Tibial nerve (tissue), 4 donors: ENCODE data around the gene LRRC8D. TPM values are rescaled to one million over a fixed set of nuclear protein-coding genes. Genes with fewer than 3 reads are reported as not detected.
"Not testable (repeated sequence)": the region's sequence is repeated elsewhere in the genome, so short reads cannot be mapped to it uniquely, and the experiment has no call there.

Experiments
- DNase-seq, 2 donors: peaks; one replicate each; pipeline ENCODE4 v3.0.0-alpha.2; 2019; ENCODE audit warnings: low spot score in 2 of 2
- H3K27ac ChIP-seq, 4 donors: fragments of 200-600 bp; sonication (generic) in 3 of 4; one replicate each; pipeline ENCODE4 v1.5.1; 2017 to 2019; ENCODE audit warnings: mild to moderate bottlenecking in 1 of 4
- H3K27me3 ChIP-seq, 2 donors: fragments of 200-600 bp; sonication (generic) in 1 of 2; one replicate each; pipeline versions ENCODE4 v1.5.1 to v1.6.0; 2017 to 2019
- H3K36me3 ChIP-seq, 3 donors: fragments of 200-600 bp; sonication (generic); one replicate each; pipeline ENCODE4 v1.5.1; 2018 to 2019
- H3K4me1 ChIP-seq, 4 donors: fragments of 200-600 bp; sonication (generic) in 3 of 4; one replicate each; pipeline ENCODE4 v1.5.1; 2017 to 2019
- H3K4me3 ChIP-seq, 4 donors: fragments of 200-600 bp; sonication (generic) in 3 of 4; one replicate each; pipeline ENCODE4 v1.5.1; 2017 to 2019; ENCODE audit warnings: mild to moderate bottlenecking in 1 of 4, moderate library complexity in 1 of 4
- H3K9me3 ChIP-seq, 4 donors: fragments of 200-600 bp; sonication (generic) in 3 of 4; one replicate each; pipeline ENCODE4 v1.5.1; 2017 to 2019
- EP300 ChIP-seq, 2 donors: sonication (generic); formaldehyde crosslinking; IDR thresholded peaks; one replicate each; pipeline ENCODE4 v1.6.1; 2017; ENCODE audit warnings: antibody characterized with exemption in 2 of 2, mild to moderate bottlenecking in 1 of 2
- POLR2A ChIP-seq, 2 donors: fragments of 450-650 bp; IDR thresholded peaks; one replicate each; pipeline ENCODE4 v1.6.1; 2017; ENCODE audit warnings: antibody characterized with exemption in 2 of 2, mild to moderate bottlenecking in 2 of 2, moderate library complexity in 2 of 2
- WGBS, 2 donors: methylation state at CpG; one replicate each; pipeline ENCODE4 v1.1.5; 2018; 5-methylcytosine and 5-hydroxymethylcytosine counted together
- total RNA-seq, 4 donors: library from RNA; depleted of rRNA; stranded (reverse); fragments of >200 nt; gene quantifications; one replicate each; pipeline ENCODE4 v1.1.0, GENCODE V29; 2016
- TF ChIP-seq, protein P1 (sequence below), 5 experiments: fragments of 200-600 bp in 3 of 5; fragments of 450-650 bp in 2 of 5; sonication (generic) in 3 of 5; IDR thresholded peaks; one replicate each; pipeline ENCODE4 v1.5.1; 2016 to 2019; ENCODE audit warnings: antibody characterized with exemption in 5 of 5, mild to moderate bottlenecking in 3 of 5, moderate library complexity in 2 of 5

Gene LRRC8D
- total RNA-seq, 4 donors from 2014 or later = 11.1 to 19.0 (median 15.3) TPM

GRCh38 chr1:89919174-89919573 lies 98.3 kb downstream of the LRRC8D start:
- DNase-seq = no peak
- no peak overlapping the region for H3K4me3 ChIP-seq
- no peak overlapping the region for H3K27ac ChIP-seq
- H3K27me3 ChIP-seq = no peaks in the 10 kb centered on the region
- H3K4me1 ChIP-seq = peaks cover 0 to 13% (median 0%) of the 10 kb centered on the region in 4 donors
- TF ChIP-seq, protein P1, sequence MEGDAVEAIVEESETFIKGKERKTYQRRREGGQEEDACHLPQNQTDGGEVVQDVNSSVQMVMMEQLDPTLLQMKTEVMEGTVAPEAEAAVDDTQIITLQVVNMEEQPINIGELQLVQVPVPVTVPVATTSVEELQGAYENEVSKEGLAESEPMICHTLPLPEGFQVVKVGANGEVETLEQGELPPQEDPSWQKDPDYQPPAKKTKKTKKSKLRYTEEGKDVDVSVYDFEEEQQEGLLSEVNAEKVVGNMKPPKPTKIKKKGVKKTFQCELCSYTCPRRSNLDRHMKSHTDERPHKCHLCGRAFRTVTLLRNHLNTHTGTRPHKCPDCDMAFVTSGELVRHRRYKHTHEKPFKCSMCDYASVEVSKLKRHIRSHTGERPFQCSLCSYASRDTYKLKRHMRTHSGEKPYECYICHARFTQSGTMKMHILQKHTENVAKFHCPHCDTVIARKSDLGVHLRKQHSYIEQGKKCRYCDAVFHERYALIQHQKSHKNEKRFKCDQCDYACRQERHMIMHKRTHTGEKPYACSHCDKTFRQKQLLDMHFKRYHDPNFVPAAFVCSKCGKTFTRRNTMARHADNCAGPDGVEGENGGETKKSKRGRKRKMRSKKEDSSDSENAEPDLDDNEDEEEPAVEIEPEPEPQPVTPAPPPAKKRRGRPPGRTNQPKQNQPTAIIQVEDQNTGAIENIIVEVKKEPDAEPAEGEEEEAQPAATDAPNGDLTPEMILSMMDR (IDR thresholded peaks at IDR 0.05) = no peak
- no peak for TF ChIP-seq POLR2A (IDR thresholded peaks at IDR 0.05)
- TF ChIP-seq EP300 (IDR thresholded peaks at IDR 0.05) = no peak
- H3K9me3 ChIP-seq = peaks cover 0 to 6% (median 1%) of the 10 kb centered on the region in 4 donors
- peaks cover 0 to 7% (median 0%) of the 10 kb centered on the region in 3 donors for H3K36me3 ChIP-seq

DNA sequence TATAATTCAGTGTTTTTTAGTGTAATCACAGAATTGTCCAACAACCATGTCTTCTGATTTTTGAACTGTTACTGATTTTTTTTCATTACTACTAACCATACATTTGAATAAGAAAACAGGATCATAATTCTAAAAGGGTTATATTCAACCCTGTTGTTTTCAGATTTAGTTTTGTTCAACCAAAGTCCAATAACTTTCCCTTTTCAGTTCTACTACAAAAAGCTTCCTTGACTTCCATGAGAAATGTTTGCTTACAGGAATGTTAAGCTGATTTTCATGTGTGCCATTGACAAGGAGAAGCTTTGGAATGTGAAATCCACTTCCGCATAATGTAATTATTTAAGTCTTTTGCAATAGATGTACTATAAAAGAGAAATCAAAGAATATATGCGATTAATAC lies 102.1 kb downstream of the LRRC8D start:
- Histone ChIP-seq H3K27ac (no peak overlapping the region), H3K9me3 (peaks cover 0 to 6% (median 1%) of the 10 kb centered on the region in 4 donors), H3K36me3 (peaks cover 0 to 23% (median 0%) of the 10 kb centered on the region in 3 donors), H3K4me1 (peaks cover 0 to 13% (median 0%) of the 10 kb centered on the region in 4 donors), H3K4me3 (no peak overlapping the region), H3K27me3 (no peaks in the 10 kb centered on the region)
- TF ChIP-seq POLR2A (IDR thresholded peaks at IDR 0.05) = no peak
- TF ChIP-seq, protein P1 (IDR thresholded peaks at IDR 0.05) = no peak
- TF ChIP-seq EP300 (IDR thresholded peaks at IDR 0.05) = no peak
- WGBS, 2 donors = 85 to 89% methylated on average over 2 of the region's 2 CpGs
- DNase-seq = no peak

GRCh38 chr1:89923517-89923916 lies 102.7 kb downstream of the LRRC8D start:
- H3K4me3 ChIP-seq = no peak overlapping the region
- WGBS, 2 donors = 94 to 98% methylated on average over 3 of the region's 3 CpGs
- DNase-seq = no peak
- H3K27ac ChIP-seq = no peak overlapping the region
- peaks cover 0 to 6% (median 1%) of the 10 kb centered on the region in 4 donors for H3K9me3 ChIP-seq
- peaks cover 0 to 11% (median 0%) of the 10 kb centered on the region in 4 donors for H3K4me1 ChIP-seq
- no peaks in the 10 kb centered on the region for H3K27me3 ChIP-seq
- H3K36me3 ChIP-seq = peaks cover 0 to 25% (median 0%) of the 10 kb centered on the region in 3 donors
- TF ChIP-seq POLR2A (IDR thresholded peaks at IDR 0.05) = no peak
- TF ChIP-seq, protein P1 (IDR thresholded peaks at IDR 0.05) = no peak
- TF ChIP-seq EP300 (IDR thresholded peaks at IDR 0.05) = no peak

DNA sequence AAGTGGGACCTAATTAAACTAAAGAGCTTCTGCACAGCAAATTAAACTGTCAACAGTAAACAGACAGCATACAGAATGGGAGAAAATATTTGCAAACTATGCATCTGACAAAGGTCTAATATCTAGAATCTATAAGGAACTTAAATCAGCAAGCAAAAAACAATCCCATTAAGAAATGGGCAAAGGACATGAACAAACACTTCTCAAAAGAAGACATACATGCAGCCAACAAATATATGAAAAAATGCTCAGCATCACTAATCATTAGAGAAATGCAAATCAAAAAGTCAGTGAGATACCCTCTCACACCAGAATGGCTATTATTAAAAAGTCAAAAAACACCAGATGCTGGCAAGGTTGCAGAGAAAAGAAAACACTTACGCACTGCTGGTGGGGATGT lies 103.2 kb downstream of the LRRC8D start:
- not testable (repeated sequence) for H3K27ac ChIP-seq, H3K4me1 ChIP-seq, H3K9me3 ChIP-seq, H3K27me3 ChIP-seq, H3K4me3 ChIP-seq, DNase-seq
- WGBS, 2 donors = 93% methylated on average over 1 of the region's 1 CpG
- peaks cover 0 to 28% (median 0%) of the 10 kb centered on the region in 3 donors for H3K36me3 ChIP-seq

DNA sequence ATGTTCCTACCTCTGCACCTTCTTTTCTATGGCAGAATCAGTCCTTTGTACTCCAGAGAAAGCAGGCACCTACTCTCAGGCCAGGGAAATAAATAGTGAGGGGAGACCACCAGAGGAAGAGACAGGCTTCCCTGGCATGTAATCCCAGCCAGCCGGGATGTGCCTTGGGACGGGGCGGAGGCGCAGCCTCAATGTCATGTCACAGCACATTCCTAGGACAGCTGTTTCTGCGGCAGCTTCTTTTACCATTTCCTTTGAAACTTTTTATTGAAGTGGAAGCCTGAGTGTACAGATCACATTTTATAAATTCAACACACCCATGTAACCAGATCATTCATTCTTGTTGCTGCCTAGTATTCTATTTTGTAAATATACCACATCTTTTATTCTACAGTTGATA lies 106.2 kb downstream of the LRRC8D start:
- peaks cover 0 to 32% (median 0%) of the 10 kb centered on the region in 3 donors for H3K36me3 ChIP-seq
- 91 to 98% methylated on average over 5 of the region's 5 CpGs for WGBS, 2 donors
- no peaks in the 10 kb centered on the region for H3K27me3 ChIP-seq
- no peak overlapping the region for H3K27ac ChIP-seq
- DNase-seq = no peak
- no peaks in the 10 kb centered on the region for H3K4me1 ChIP-seq
- no peak overlapping the region for H3K4me3 ChIP-seq
- H3K9me3 ChIP-seq = peaks cover 0 to 6% (median 1%) of the 10 kb centered on the region in 4 donors
- TF ChIP-seq, protein P1 (IDR thresholded peaks at IDR 0.05) = no peak
- no peak for TF ChIP-seq EP300 (IDR thresholded peaks at IDR 0.05)
- no peak for TF ChIP-seq POLR2A (IDR thresholded peaks at IDR 0.05)

DNA sequence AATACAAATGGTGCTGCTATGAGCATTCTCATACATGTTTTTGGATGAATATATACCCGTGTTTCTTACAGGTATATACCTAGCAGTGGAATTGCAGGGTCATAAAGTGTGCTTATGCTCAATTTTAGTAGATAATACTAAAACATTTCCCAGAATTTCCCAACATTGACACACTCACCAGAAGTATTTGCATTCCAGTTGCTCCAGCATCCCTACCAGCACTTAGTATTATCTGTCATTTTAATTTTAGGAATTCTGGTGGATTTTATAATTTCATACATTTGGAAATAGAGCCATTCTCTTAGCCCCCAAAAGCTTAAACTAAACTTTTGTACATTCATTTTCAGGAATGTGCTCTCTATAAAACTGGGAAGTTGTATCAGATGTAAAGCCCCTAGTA lies 106.6 kb downstream of the LRRC8D start:
- WGBS, 2 donors = 96 to 97% methylated on average over 1 of the region's 1 CpG
- no peak overlapping the region for H3K4me3 ChIP-seq
- H3K9me3 ChIP-seq = peaks cover 0 to 6% (median 1%) of the 10 kb centered on the region in 4 donors
- H3K27ac ChIP-seq = no peak overlapping the region
- DNase-seq = no peak
- TF ChIP-seq, protein P1 (IDR thresholded peaks at IDR 0.05) = no peak
- TF ChIP-seq POLR2A (IDR thresholded peaks at IDR 0.05) (no peak), EP300 (IDR thresholded peaks at IDR 0.05) (no peak)
- no peaks in the 10 kb centered on the region for H3K4me1 ChIP-seq
- peaks cover 0 to 35% (median 0%) of the 10 kb centered on the region in 3 donors for H3K36me3 ChIP-seq
- no peaks in the 10 kb centered on the region for H3K27me3 ChIP-seq
